Activated naive CD8-positive, alpha-beta T cell (primary cell): ENCODE data around the gene EP400.

ENCODE experiments used
- H3K27ac Mint-ChIP-seq: one replicate; pipeline ENCODE4 v1.8.0; 2021; ENCODE audit warnings: mixed read lengths
- H3K27me3 Mint-ChIP-seq: one replicate; pipeline ENCODE4 v1.8.0; 2021; ENCODE audit warnings: mixed read lengths
- H3K36me3 Mint-ChIP-seq: one replicate; pipeline ENCODE4 v1.8.0; 2021; ENCODE audit warnings: mixed read lengths
- H3K4me1 Mint-ChIP-seq: one replicate; pipeline ENCODE4 v1.8.0; 2021; ENCODE audit warnings: low read depth, mixed read lengths
- H3K4me3 Mint-ChIP-seq: one replicate; pipeline ENCODE4 v1.8.0; 2021; ENCODE audit warnings: mild to moderate bottlenecking, mixed read lengths
- H3K9me3 Mint-ChIP-seq: one replicate; pipeline ENCODE4 v1.8.0; 2021; ENCODE audit warnings: low read depth, mixed read lengths

EP400 gene

DNA sequence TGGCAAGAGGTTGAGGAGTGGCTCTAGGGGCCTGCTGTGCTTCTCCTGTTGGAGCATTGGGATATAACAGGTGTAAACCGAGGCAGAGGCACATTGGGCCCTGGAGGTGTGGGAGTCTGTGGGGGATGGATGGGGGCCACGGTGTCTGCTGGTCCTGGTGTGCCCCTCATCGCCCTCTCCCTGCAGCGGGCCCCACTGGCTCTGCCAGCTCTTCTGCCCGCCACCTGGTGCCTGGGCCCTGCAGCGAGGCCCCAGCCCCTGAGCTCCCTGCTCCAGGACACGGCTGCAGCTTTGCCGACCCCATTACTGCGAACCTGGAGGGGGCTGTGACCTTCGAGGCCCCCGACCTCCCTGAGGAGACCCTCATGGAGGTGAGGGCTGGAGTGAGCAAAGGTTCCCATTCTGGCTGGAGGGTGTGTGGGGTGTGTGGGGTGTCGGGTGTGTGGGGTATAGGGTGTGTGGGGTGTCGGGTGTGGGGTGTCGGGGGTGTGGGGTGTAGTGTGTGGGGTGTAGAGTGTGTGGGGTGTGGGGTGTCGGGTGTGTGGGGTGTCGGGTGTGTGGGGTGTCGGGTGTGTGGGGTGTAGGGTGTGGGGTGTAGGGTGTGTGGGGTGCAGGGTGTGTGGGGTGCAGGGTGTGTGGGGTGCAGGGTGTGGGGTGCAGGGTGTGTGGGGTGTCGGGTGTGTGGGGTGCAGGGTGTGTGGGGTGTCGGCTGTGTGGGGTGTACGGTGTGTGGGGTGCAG, 31.3 kb upstream of the EP400 start:
- no peak overlapping the region for H3K27ac Mint-ChIP-seq
- no peak overlapping the region for H3K4me3 Mint-ChIP-seq
- H3K9me3 Mint-ChIP-seq: no peaks in the 10 kb centered on the region
- H3K27me3 Mint-ChIP-seq: no peaks in the 10 kb centered on the region
- no peaks in the 10 kb centered on the region for H3K36me3 Mint-ChIP-seq
- no peaks in the 10 kb centered on the region for H3K4me1 Mint-ChIP-seq

DNA sequence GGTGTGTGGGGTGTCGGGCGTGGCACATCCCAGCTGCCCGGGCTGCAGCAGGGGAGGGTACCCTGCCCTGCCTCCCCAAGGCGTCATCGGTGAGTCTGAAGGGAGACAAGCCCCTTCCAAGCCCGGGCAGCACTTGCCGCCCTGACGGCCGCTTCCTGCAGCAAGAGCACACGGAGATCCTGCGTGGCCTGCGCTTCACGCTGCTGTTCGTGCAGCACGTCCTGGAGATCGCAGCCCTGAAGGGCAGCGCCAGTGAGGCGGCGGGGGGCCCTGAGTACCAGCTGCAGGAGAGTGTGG, 30.7 kb upstream of the EP400 start:
- Mint-ChIP-seq H3K4me3 (no peak overlapping the region), H3K4me1 (no peaks in the 10 kb centered on the region), H3K27me3 (no peaks in the 10 kb centered on the region), H3K9me3 (no peaks in the 10 kb centered on the region), H3K27ac (no peak overlapping the region), H3K36me3 (no peaks in the 10 kb centered on the region)

DNA sequence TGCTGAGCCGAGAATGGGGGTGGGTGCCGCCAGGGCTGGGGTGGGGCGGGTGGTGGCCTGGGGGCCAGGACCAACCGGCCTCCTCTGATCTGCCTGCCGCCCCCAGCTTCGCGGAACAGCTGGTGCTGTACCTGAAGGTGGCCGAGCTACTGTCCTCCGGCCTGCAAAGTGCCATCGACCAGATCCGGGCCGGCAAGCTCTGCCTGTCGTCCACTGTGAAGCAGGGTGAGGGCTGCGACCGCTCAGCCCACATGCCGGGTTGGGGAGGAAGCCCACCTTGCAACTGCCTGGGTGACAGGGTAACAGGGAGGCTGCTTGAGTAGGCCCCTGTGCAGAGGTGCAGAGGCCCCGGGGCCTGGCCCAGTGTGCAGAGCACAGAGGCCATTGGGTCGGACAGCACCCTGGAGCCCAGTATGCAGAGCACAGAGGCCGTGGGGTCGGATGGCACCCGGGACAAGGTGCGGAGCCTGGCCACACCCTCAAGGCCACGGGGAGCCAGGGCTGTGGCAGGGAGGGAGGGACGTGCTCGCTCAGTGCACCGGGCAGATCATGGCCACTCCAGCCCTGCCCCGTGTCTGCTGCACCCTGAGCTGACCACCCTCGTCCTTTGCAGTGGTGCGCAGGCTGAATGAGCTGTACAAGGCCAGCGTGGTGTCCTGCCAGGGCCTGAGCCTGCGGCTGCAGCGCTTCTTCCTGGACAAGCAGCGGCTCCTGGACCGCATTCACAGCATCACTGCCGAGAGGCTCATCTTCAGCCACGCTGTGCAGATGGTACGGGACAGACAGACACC, 30.2 kb upstream of the EP400 start:
- H3K9me3 Mint-ChIP-seq: no peaks in the 10 kb centered on the region

DNA sequence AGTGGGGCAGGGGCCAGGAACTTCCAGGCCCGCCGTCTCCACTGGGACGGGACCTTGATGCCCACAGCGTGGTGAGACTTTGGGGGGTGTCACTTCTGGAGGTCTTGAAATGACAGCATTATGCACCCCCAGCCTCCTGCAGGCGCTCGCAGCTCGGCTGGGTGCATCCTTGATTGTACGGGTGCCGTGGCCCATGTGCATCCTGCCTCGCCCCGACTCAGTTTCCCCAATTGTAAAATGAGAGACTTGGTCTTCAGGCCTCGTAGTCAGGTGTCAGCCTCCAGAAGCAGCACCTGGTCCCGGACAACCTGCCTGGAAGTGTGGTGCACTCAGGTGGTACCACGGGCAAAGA, 29.6 kb upstream of the EP400 start:
- Mint-ChIP-seq H3K9me3 (no peaks in the 10 kb centered on the region), H3K4me3 (no peak overlapping the region), H3K36me3 (no peaks in the 10 kb centered on the region), H3K27me3 (no peaks in the 10 kb centered on the region), H3K27ac (no peak overlapping the region), H3K4me1 (peaks cover 6% of the 10 kb centered on the region)

More for the DNA sequence above, 30.2 kb upstream of the EP400 start:
- no peaks in the 10 kb centered on the region for H3K36me3 Mint-ChIP-seq
- no peak overlapping the region for H3K27ac Mint-ChIP-seq
- H3K4me3 Mint-ChIP-seq: no peak overlapping the region
- no peaks in the 10 kb centered on the region for H3K27me3 Mint-ChIP-seq
- H3K4me1 Mint-ChIP-seq: peaks cover 2% of the 10 kb centered on the region

DNA sequence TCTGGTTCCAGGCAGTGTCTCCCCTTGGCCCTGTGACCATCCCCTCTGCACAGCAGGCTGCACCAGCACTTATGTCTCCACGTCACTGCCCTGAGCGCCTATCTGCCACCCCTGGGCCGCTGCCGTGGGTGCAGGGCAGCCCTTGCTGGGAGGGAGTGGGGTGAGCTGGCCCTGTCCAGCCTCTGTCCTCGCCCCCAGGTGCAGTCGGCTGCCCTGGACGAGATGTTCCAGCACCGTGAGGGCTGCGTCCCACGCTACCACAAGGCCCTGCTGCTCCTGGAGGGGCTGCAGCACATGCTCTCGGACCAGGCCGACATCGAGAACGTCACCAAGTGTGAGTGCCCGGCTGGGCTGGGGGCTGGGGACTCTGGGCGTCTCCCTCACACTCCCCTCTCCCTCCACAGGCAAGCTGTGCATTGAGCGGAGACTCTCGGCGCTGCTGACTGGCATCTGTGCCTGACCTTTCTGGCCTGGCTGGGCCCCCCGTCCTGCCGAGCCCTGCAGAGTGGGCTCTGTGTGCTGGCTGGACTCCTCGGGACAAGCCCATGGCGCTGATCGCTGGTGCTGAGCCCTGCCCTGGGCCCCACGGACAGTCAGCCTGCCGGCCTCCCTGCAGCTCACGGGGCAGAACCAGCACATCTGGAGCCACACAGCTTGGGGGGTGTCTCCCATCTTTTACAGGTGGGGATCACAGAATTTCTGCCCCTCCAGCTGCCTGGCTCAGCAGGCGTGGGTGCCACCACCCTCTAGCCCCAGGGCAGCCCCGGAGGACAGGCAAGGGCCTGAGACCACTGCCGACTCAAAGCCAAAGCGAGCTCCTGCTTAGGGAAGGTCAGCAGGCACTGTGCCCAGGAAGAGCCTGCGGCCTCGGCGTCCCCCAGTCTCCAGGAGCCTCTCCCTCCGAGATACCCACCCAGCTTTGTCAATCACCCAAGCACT, 28.6 kb upstream of the EP400 start:
- Mint-ChIP-seq H3K27ac (no peak overlapping the region), H3K27me3 (no peaks in the 10 kb centered on the region), H3K36me3 (no peaks in the 10 kb centered on the region), H3K4me3 (no peak overlapping the region), H3K4me1 (peaks cover 6% of the 10 kb centered on the region), H3K9me3 (no peaks in the 10 kb centered on the region)

DNA sequence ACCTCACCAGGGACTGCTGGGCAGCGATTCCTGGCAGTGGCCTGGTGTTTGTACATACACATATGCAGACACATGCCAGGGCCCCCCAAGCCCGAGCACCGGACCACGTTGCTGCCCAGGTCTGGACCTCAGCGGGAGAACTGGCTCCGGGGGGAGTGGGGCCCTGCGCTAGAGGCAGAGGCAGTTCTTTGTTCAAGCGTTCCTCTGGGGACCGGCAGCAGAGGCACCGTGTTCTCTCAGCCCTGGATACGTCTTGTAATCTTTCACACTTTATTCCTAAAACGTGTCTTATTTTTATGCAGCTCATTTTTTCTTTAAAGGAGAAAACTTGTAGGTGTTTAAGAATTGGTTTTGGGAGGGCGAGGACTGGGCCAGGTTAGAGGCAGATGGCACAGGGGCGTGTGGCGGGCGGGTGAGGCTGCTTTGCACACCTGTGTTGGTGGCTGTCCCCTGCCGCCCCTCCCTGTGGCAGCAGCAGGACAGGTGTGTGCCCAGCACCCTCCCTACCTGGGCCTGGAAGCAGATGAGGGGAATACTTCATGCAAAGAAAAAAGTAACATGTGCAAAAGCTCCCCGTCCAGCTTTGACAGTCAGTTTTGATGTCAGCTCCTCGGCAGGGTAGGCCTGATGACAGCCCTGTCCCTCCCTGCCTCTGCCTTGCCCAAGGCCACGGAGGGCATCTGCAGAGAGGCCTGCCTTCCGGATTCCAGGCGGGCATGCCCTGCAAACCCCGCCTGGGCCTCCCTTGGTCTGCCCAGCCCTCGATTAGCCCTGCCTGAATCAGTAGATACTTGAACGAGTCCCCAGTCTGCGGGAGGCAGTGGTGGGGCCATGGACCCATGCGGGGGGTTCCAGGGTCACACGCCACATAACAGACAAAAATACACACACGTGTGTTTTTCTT, 27.6 kb upstream of the EP400 start:
- Mint-ChIP-seq H3K36me3 (no peaks in the 10 kb centered on the region), H3K4me3 (no peak overlapping the region), H3K4me1 (peaks cover 6% of the 10 kb centered on the region), H3K27ac (no peak overlapping the region), H3K27me3 (no peaks in the 10 kb centered on the region), H3K9me3 (no peaks in the 10 kb centered on the region)

DNA sequence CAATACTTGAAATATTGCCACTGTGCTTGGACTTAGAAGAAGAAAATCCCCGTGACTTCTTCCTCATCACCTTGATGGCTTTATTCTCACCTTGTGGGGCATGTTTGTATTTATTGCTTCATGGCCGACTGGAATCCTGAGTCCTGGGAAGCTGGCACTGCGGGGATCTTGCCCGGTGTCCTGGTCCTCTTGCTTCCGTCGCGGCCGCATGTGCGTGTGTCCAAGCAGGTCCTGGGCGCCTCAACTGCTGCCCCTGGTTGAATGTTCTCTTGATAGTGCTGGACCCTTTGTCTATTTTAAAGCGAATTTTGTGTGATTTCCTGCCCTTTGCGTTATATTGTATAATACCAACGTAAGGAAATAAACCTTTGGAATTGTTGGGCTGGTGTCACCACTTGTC, 27.0 kb upstream of the EP400 start:
- Mint-ChIP-seq H3K27me3 (no peaks in the 10 kb centered on the region), H3K4me1 (peaks cover 6% of the 10 kb centered on the region), H3K9me3 (no peaks in the 10 kb centered on the region), H3K27ac (no peak overlapping the region), H3K4me3 (no peak overlapping the region), H3K36me3 (no peaks in the 10 kb centered on the region)

DNA sequence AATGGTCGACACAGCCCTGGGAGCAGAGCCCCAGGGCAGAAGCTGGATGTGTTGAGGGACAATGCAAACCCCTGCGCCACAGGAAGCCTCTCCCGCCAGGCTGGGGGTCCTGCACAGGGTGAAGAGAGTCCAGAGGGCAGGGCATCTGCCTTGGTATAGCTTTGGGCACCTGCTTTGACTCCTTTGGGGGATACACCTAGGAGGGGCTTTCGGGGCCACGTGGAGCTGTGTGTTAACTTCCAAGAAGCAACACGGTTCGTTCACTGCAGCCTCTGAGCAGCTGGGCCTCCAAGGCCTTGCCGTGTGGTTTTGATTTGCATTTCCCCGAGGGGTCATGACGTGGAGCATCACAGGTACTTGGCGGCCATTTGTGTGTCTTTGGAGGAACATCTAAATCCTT, 26.5 kb upstream of the EP400 start:
- no peak overlapping the region for H3K4me3 Mint-ChIP-seq
- no peaks in the 10 kb centered on the region for H3K36me3 Mint-ChIP-seq
- peaks cover 8% of the 10 kb centered on the region for H3K4me1 Mint-ChIP-seq
- no peaks in the 10 kb centered on the region for H3K27me3 Mint-ChIP-seq
- no peak overlapping the region for H3K27ac Mint-ChIP-seq
- no peaks in the 10 kb centered on the region for H3K9me3 Mint-ChIP-seq

DNA sequence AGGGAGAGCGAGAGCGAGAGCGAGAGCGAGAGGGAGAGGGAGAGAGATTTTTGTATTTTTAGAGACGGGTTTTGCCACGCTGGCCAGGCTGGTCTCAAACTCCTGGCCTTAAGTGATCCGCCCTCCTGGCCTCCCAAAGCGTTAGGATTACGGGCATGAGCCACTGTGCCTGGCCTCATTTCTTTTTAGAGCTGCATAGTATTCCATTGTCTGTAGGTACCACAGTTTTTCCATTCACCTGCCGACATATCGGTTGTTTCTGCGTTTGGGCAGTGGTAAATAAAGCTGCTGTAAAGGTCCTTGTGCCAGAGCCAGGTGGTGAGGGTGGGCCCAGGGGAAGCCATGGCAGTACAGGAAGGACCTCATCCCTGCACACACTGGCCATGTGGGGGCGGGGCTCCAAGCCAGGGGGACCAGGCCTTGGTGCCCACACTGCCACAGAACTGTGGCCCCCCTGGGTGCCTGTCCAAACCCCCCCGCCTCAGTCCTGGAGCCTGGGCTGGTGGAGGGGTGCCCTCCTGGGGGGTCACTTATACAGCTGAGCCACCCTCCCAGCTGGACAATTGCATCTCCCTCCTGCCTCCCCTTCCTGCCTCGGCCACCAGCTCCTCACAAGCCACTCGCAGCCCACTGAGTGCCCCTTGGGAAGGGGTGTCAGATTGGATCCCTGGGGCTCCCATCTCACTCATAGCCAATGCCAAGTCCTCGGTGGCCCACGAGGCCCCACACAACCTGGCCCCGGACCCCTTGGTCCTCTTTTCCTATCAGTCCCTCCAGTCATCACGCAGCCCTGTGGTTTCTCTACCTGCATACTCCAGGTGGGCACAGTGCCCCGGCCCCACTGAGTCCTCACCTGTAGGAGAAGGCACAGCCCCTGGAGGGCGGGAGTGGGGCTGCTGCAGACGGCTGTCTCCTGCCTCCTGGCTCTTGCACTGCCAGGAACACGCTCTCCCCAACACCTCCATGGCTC, 22.3 kb upstream of the EP400 start:
- Mint-ChIP-seq H3K36me3 (peaks cover 3% of the 10 kb centered on the region), H3K4me1 (peaks cover 18% of the 10 kb centered on the region), H3K27me3 (no peaks in the 10 kb centered on the region), H3K27ac (peak overlapping the region; percentile 58), H3K4me3 (peak overlapping the region; percentile 87), H3K9me3 (no peaks in the 10 kb centered on the region)

DNA sequence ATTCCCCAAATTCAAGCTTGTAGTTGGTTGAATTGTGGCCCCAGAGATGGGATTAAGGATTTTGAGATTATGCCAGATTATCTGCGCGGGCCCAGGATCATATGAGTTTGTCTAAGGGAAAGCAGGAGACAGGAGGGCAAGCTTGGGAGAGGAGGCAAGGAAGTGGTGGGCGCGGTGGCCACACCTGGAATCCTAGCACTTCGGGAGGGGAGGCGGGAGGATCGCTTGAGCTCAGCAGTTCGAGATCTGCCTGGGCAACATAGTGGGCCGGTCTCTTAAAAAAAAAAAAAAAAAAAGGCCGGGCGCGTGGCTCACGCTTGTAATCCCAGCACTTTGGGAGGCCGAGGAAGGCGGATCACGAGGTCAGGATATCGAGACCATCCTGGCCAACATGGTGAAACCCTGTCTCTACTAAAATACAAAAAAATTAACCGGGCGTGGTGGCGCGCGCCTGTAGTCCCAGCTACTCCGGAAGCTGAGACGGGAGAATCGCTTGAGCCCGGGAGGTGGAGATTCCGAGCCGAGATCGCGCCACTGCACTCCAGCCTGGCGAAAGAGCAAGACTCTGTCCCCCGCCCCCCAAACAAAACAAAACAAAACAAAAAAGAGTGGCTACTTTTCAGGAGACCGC, 21.5 kb upstream of the EP400 start:
- peaks cover 8% of the 10 kb centered on the region for H3K36me3 Mint-ChIP-seq
- H3K9me3 Mint-ChIP-seq: no peaks in the 10 kb centered on the region
- peak overlapping the region; percentile 87 for H3K4me3 Mint-ChIP-seq
- peak overlapping the region; percentile 86 for H3K27ac Mint-ChIP-seq
- H3K4me1 Mint-ChIP-seq: peaks cover 23% of the 10 kb centered on the region
- H3K27me3 Mint-ChIP-seq: no peaks in the 10 kb centered on the region

DNA sequence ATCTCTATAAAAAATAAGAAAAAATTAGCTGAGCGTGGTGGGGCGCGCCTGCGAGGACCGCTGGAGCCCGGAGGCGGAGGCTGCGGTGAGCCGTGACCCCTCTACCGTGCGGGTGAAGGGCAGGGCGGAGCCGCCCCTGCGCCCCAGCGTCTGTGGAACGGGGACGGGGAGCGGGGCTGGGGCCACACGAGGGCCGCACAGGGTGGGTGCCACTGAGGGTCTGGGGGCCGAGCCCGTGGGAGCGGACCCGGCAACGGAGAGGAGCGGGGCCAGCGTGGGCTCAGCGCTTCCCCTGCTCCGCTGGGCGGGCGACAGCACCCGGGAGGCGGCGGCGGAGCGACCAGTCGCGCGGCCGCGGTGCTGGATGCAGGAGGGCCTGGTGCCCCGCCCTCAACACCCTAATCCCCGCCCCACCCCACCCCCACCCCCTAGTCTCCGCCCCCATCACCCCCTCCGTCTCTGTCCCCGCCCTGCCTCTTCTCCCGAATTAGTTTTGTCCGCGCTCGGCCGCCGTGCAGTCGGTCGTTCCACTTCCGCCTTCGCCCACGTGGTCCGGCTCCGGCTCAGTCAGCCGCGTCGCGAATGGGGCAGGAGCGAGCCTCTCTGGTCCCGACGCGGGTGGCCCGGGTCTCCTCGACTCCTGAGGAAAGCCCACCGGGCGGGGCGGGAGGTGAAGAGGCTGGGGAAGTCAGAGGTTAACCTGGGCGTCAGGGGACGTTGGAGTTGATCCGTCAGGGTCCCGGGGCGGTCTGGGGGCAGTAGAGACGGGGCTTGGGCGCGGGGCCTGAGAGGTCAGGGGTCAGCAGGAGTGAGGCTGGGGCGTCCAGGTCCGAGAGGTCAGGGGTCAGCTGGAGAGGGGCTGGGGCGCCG, 20.8 kb upstream of the EP400 start, which contains the start of gene PUS1:
TSS of gene PUS1 (plus strand) at position 566 of the 870 bp plus-strand sequence. CDS start 447 bp downstream, outside the sequence.
- Mint-ChIP-seq H3K36me3 (peaks cover 8% of the 10 kb centered on the region), H3K27me3 (no peaks in the 10 kb centered on the region), H3K9me3 (no peaks in the 10 kb centered on the region), H3K4me1 (peaks cover 23% of the 10 kb centered on the region), H3K4me3 (peak within 1 kb of the TSS; percentile 96), H3K27ac (peak within 1 kb of the TSS; percentile 91)
